ENCODE data around the gene TNFRSF11A.

Gene TNFRSF11A

DNA sequence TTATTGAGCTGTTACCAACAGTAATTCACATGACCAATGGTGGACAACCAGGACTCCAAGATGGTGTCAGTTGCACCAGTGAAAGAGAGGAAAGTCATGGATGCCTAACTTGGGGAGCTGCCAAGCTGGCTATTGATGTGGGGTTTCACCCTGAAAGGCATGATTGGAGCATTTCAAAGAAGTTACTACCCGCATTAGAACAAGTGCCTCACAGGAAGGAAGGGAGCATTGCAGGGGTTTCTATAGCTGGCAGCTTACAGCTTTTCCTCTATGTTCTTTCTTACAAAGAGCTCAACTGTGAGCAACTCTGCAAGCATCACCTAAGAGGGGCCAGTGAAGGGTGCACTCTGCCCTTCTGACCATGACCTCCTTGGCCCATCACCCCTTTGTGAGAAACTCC is 93.1 kb downstream of the TNFRSF11A start:
- DNase-seq (ENCODE audit: low read depth in 2 of 2): no peak

DNA sequence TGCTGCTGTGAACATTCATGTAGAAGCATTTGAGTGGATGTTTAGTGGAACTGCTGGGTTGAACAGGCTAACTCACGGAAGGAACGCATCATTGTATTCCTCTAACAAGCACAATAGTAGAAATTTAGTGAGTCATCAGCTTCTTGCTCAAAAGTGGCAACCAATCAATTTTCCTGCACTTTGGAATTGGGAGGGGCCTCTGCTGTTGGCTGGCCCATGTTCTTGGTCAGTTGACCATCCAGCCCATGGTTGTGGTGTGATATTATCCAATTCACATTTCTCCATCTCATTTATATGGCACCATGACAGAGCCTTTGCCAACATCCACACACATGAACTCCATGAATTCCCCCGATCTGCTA is 95.0 kb downstream of the TNFRSF11A start:
- DNase-seq (ENCODE audit: low read depth in 2 of 2): no peak

DNA sequence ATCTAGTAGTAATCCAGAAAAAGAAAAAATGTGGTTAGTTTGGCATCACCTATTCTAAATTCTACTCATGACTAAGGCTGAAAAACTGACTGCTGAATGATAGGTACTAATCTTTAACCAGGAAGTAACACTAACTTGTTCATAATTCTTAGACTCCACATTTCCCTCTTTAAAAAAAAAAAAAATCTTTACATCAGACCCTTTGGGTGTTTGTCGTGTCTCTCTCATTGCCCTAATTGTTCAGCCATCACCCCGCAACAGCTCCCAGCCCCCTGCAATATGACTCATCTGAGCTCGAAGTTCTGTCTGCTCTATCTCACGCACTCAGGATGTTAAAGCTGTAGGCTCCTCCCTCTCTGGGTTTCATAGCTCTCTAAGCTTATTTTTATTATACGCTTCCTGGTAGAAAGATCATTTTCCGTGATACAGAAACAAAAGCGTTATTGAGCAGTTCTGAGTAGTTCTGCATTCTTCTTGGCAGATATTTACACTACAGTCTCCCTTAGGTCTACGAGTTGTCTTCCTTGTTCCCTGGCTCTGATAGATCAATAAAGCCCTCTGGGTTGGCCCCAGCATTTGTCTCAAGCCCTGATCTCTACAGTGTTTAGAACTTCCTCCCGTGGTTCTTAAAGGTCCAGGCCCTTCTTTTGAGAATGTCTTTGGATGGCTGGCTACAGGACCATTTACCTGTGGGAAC is 95.6 kb downstream of the TNFRSF11A start:
- DNase-seq (ENCODE audit: low read depth in 2 of 2): peak; percentile 29 to 30

DNA sequence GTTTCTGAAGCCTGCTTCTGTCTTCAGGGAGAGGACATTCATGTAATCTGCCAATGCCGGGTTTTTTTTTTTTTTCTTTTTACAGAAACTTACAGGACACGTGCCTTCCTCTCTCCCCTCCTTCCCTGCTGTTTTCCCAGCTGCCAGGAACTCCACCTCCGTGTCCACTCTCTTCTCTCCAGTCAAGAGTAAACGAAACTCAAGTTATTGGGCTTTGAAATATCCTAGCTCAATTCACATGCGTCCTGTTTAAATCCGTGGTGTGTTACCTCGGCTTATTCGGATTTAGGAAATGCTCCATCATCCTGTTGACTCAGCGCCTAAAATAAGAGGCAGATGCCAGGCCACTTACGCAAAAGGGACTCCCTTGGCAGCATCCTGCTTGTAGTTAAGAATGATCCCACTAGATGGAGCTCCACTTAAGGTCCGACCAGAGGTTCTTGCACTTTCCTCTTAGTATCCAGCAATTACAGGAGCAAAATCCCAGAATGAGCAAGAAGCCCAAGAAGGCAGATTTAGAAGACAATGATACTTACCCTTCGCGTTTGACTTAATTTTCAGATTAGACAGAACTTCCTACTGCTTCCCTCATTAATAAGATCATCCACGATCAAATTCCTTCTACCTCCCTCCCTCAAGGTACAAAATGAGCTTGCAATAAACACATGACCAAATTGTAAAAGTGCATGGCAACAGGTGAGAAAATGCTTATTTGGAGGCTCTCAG is 100.5 kb downstream of the TNFRSF11A start:
- DNase-seq (ENCODE audit: low read depth in 2 of 2): peak in 1 of 2 donors; percentile 23

DNA sequence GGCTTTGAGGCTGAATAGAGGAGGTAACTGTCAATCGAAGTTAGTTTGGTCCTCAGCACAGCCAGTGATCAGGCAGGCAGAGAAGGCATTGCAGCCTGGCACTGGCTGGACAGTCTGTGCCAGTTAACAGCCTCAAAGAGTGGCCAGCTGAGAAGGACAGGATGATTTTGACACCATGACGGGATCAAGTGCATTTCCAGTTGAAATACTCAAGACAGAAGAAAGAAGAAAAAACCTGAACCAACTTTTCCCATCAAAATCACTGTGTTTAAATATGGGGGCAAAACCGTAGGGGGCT is 101.0 kb downstream of the TNFRSF11A start:
- no peak for DNase-seq (ENCODE audit: low read depth in 2 of 2)

DNA sequence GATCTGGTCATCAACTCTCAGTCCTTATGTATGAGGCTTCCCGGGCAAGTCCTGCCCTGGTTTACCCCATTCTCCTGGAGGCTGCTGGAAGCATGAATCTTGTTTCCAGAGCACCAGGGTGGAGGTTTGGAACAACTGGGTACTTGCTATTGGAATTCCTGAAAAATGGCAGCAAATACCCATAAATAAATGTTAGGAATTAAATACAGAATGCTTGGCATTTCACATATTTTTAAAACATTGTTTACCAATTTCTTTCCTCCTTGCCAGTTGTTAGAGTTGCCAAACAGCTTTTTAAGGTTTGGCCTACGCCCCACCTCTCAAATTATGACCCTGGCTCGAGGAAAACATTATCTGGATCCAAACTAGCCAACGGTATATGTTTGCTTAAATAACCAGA is 107.1 kb downstream of the TNFRSF11A start:
- DNase-seq (ENCODE audit: low read depth in 2 of 2): no peak

DNA sequence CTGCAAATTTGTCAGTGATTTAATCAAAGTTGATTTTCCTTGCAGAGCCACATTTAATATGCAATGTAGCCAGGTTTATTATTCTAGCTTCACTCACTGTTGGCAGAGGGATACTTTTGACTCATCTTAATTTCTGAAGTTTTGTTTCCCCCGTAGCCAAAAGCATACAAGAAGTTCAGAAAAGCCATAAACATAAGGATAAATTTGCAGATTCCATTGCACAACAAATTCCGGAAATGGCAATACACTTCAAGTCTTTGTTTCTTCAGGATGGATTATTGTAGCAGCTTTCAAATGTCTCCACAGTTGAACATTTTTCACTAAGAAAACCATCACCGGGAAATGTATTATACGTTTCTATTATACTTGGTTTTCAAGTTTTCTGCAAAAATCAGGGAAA is 109.7 kb downstream of the TNFRSF11A start:
- no peak for DNase-seq (ENCODE audit: low read depth in 2 of 2)

DNA sequence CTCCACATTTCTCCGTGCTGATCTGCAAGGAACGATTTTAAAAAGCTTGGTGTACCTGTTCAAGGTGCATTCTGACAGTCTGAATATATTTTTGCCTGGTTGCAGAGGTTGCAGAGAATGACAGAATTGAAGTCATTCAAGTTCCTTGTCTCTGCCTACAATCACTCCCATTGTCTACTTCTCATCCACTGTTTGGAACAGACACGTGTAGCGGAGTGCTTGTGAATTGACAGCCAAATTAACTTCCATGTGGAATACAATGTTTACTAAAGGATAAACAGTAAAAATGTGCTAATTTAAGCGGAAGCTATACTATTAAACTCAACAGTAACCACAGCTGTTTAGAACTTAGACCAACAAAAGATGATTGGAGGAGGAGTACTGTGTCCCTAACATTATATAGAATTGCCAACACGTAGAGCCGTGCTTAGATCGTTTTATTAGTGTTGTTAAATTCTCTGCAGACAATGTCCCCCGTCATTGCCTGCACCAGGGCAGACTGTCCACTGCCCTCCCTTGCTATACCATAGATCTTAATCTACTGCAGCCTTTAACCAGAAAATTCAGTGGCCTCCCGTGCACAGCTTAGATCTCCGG is 110.4 kb downstream of the TNFRSF11A start:
- no peak for DNase-seq (ENCODE audit: low read depth in 2 of 2)

DNA sequence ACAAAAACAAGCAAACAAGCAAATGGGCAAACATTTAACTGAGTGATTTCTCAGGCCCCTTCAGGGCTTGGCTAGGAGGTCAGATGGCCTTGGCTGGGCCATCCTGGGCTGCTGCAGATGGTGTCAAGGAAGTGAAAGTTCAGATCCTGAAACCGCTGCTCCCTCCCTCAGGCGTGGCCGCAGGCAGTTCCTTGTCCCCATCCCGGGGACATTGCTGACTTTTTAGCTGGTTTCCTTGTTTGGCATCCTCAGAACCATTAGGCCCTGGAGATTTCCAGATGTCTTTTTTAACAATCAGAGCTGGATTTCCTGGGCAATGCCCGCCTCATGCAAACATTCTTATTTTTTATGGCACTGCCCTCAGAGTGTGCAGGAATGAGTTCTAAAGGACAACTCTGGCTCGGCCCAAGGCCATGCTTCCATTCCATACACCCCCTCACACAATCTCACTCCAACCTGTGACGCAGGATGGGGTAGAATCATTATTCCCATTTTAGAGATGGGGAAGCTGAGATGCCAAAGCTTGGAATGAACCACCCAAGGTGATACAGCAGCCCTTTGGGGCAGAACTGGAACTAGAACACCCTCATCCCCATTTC is 111.6 kb downstream of the TNFRSF11A start:
- no peak for DNase-seq (ENCODE audit: low read depth in 2 of 2)

DNA sequence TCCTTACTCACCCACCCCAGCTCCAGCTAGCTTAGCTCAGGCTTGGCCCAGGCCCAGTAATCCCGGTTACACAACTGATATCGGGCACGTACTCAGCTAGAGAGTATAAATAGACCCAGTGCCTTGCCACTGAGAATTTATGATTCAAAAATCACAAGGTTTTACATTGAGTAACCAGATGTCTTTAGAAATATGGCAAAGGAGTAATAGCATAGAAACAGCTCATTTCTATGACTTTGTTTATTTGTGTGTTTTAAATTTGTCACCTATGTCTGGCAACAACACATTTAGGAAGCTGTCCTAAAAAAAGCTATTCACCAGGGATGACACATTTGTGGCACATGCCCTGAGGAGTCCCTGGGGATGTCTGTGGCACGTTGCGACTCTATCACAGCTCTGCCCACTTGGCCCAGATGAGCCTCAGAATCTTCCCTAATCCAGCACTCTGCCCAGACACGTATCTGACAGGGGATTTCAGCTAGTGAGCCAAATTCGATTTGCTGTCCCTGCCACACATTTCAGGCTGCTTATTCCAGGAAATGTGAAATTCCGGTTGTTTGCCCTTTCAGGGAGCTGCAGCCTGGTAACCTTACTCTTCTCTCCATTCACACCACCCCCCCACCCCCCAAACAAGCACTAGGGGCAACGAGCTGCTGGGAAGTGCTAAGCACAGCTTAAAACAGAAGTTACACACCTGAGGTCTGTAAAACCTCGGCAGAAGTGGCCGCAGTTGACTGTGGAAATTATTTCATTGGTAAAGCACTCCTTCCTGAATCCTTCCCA is 112.3 kb downstream of the TNFRSF11A start:
- no peak for DNase-seq (ENCODE audit: low read depth in 2 of 2)

DNA sequence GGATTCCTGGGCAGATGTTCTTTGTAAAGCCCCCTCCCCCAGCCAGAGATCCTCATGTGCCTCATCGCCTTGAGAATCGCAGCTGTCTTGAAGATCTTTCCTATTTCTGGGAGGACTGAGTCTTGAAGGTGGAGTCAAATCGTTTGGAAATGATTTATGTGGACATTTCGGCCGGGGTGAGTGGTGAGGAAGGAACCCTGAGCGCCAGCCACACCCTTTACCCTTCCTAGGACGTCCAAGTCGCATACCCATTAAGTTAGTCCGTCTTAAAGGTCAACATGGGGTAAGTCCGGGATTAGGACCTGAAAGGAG is 112.9 kb downstream of the TNFRSF11A start:
- DNase-seq (ENCODE audit: low read depth in 2 of 2): no peak

DNA sequence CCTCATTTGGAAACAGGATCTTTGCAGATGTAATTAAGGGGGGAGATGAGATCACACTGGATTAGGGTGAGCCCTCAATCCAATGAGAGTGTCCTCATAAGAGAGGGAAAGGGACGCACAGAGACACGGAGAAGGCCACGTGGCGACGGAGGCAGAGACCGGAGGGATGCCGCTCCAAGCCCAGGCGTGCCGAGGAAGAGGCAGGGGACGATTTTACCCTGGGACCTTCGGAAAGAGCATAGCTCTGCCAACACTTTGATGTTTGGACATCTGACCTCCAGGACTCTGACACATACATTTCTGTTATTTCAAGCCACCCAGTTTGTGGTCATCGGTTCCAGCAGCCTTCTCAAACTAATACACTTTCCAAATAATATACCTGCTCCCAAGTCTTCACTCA is 113.3 kb downstream of the TNFRSF11A start:
- no peak for DNase-seq (ENCODE audit: low read depth in 2 of 2)

DNA sequence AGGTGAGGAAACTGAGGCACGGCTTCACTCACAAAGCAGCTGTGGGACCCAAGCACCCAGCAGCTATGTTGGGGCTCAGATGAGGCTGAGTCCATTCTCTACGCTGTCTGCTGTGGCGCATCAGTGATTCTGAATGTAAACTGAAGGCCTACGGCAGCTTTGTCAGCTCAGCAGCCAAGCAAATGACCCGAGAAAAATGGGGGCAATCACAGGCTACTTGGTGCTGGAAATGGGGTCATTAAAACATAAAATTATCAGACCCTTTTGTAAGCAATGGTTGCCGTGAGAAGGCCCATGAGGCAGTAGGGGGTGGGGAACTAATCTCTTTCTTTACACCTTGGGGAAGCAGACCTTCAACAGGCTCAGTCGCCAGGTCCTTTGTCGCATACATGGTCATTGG is 113.8 kb downstream of the TNFRSF11A start:
- no peak for DNase-seq (ENCODE audit: low read depth in 2 of 2)

Measured in stimulated activated CD4-positive, alpha-beta T cell treated with anti-CD3 and anti-CD28 coated beads, Interleukin-1b, Interleukin-23, amount 100 ng/mL, for 1 hour (primary cell).